Activated CD4-positive, alpha-beta T cell treated with anti-CD3 and anti-CD28 coated beads for 48 hours (primary cell): Measurements from ENCODE around the gene WAC.

Source experiments
- DNase-seq: peaks from one replicate; pipeline ENCODE4 v3.0.0-alpha.2; 2020

The WAC gene

GRCh38 chr10:28533571-28534304, 820 bp downstream of the WAC start:
- DNase-seq = peak; percentile 80

- DNase-seq = no peak
These were observed 2.9 kb downstream of the WAC start for GRCh38 chr10:28535846-28536245.

- no peak for DNase-seq
These were observed 5.7 kb downstream of the WAC start for GRCh38 chr10:28538595-28538994.

- DNase-seq = no peak
These were observed 7.2 kb downstream of the WAC start for GRCh38 chr10:28540145-28540544.

GRCh38 chr10:28541717-28542365, 8.9 kb downstream of the WAC start:
- no peak for DNase-seq

- no peak for DNase-seq
These were observed 9.8 kb downstream of the WAC start for GRCh38 chr10:28542728-28543127.

- no peak for DNase-seq
These were observed 11.1 kb downstream of the WAC start for GRCh38 chr10:28544058-28544457.

GRCh38 chr10:28545967-28546644, 13.2 kb downstream of the WAC start:
- DNase-seq = no peak

- DNase-seq = no peak
These were observed 16.0 kb downstream of the WAC start for GRCh38 chr10:28548781-28549498.

GRCh38 chr10:28551086-28551485, 18.2 kb downstream of the WAC start:
- DNase-seq = no peak

- no peak for DNase-seq
These were observed 19.9 kb downstream of the WAC start for GRCh38 chr10:28552775-28553174.

- no peak for DNase-seq
These were observed 21.1 kb downstream of the WAC start for GRCh38 chr10:28554009-28554408.

GRCh38 chr10:28554952-28555351, 22.0 kb downstream of the WAC start:
- DNase-seq = no peak

- DNase-seq = no peak
These were observed 22.4 kb downstream of the WAC start for GRCh38 chr10:28555358-28555757.

GRCh38 chr10:28556142-28556541, 23.2 kb downstream of the WAC start:
- no peak for DNase-seq

GRCh38 chr10:28558186-28558585, 25.3 kb downstream of the WAC start:
- DNase-seq = no peak

GRCh38 chr10:28558923-28559508, 26.1 kb downstream of the WAC start:
- no peak for DNase-seq

GRCh38 chr10:28559618-28560017, 26.7 kb downstream of the WAC start:
- no peak for DNase-seq

- no peak for DNase-seq
These were observed 27.7 kb downstream of the WAC start for GRCh38 chr10:28560617-28561016.

GRCh38 chr10:28561531-28561930, 28.6 kb downstream of the WAC start:
- no peak for DNase-seq

- DNase-seq = no peak
These were observed 32.0 kb downstream of the WAC start for GRCh38 chr10:28564905-28565304.

GRCh38 chr10:28566458-28567015, 33.6 kb downstream of the WAC start:
- no peak for DNase-seq
